DOHH2 (cell line): ENCODE data around the gene ZNF879.

Experiments used
- H3F3A ChIP-seq: fragments of 200-600 bp; sonication (generic), shearing (Covaris generic); 2 replicates; pipeline ENCODE4 v1.6.0; 2016; ENCODE audit warnings: antibody characterized with exemption, mild to moderate bottlenecking; ENCODE audit not compliant: control insufficient read depth, insufficient read depth
- H3K27ac ChIP-seq: fragments of 200-600 bp; sonication (generic); 2 replicates; pipeline ENCODE4 v1.5.1; 2014; ENCODE audit warnings: low read depth, mild to moderate bottlenecking, low read length, moderate library complexity
- H3K27me3 ChIP-seq: fragments of 200-600 bp; sonication (generic); 2 replicates; pipeline ENCODE4 v1.6.1; 2014; ENCODE audit warnings: mild to moderate bottlenecking, low read length, mixed read lengths; ENCODE audit not compliant: control insufficient read depth
- H3K36me3 ChIP-seq: fragments of 200-600 bp; sonication (generic); 2 replicates; pipeline ENCODE4 v1.6.1; 2014; ENCODE audit warnings: mild to moderate bottlenecking, low read length, moderate library complexity, mixed read lengths; ENCODE audit not compliant: control insufficient read depth
- H3K4me1 ChIP-seq: fragments of 200-600 bp; sonication (generic); 2 replicates; pipeline ENCODE4 v1.6.1; 2014; ENCODE audit warnings: mild to moderate bottlenecking, low read length, mixed read lengths; ENCODE audit not compliant: control insufficient read depth
- H3K4me2 ChIP-seq: fragments of 200-600 bp; sonication (generic); 2 replicates; pipeline ENCODE4 v1.6.0; 2014; ENCODE audit warnings: mild to moderate bottlenecking, low read length, moderate library complexity
- H3K4me3 ChIP-seq: fragments of 200-600 bp; sonication (generic); 2 replicates; pipeline ENCODE4 v1.5.1; 2014; ENCODE audit warnings: mild to moderate bottlenecking, low read length, mixed read lengths
- H3K79me2 ChIP-seq: fragments of 200-600 bp; sonication (generic); 2 replicates; pipeline ENCODE4 v1.6.1; 2014; ENCODE audit warnings: mild to moderate bottlenecking, low read length, mixed read lengths; ENCODE audit not compliant: control insufficient read depth
- H3K9me2 ChIP-seq: fragments of 200-600 bp; sonication (generic); replicated peaks from 2 replicates; pipeline ENCODE4 v1.6.1; 2014; ENCODE audit warnings: mild to moderate bottlenecking, low read length, mixed read lengths; ENCODE audit not compliant: control insufficient read depth
- H3K9me3 ChIP-seq: fragments of 200-600 bp; sonication (generic); 2 replicates; pipeline ENCODE4 v1.6.1; 2014; ENCODE audit warnings: antibody characterized with exemption, low read length, mixed read lengths; ENCODE audit not compliant: control insufficient read depth, insufficient read depth
- H4K20me1 ChIP-seq: fragments of 200-600 bp; sonication (generic); 2 replicates; pipeline ENCODE4 v1.6.0; 2014; ENCODE audit warnings: low read depth, mild to moderate bottlenecking, antibody characterized with exemption, low read length, moderate library complexity; ENCODE audit not compliant: control insufficient read depth, insufficient read depth
- EZH2phosphoT487 ChIP-seq: fragments of 200-600 bp; sonication (generic); IDR thresholded peaks from 2 replicates; pipeline ENCODE4 v1.6.1; 2017; ENCODE audit warnings: borderline replicate concordance, mild to moderate bottlenecking, antibody characterized with exemption, low read length, moderate library complexity, mixed read lengths
- TF ChIP-seq, protein P1 (sequence below): fragments of 200-600 bp; sonication (generic); IDR thresholded peaks from one replicate; pipeline ENCODE4 v1.5.1; 2014; ENCODE audit warnings: antibody characterized with exemption, mild to moderate bottlenecking, low read depth, low read length; ENCODE audit not compliant: poor library complexity, severe bottlenecking

The ZNF879 gene

DNA sequence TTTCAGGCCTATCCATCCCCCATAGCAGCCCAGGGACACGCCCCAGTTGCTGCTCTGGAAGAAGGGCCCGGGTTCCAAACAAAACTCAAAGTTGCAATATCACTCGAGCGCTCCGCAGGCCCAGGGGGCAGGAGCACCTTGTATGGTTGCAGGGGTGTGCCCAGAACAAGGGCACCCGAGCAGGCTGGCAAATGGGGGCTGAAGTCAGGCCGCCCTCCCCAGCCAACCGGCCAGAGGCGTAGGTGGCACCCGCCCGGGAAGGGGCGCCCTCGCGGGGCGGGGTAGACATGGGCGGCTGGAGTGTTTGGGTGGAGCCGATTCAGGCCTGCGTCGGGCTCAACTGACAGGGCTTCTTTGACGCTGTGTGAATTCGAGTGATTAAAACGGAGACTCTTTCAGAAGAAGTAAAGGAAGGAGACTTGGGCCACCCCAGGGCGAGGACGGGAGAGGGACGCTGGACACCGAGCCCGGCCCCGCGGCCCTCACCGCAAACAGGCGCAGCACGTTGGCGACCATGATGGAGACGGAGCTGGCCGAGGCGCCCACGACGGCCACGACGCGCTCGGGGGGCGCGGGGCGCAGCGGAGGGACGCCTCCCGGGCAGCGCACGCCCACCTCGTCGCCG is 29.5 kb upstream of the ZNF879 start:
- TF ChIP-seq EZH2phosphoT487, result no peak
- TF ChIP-seq, protein P1, sequence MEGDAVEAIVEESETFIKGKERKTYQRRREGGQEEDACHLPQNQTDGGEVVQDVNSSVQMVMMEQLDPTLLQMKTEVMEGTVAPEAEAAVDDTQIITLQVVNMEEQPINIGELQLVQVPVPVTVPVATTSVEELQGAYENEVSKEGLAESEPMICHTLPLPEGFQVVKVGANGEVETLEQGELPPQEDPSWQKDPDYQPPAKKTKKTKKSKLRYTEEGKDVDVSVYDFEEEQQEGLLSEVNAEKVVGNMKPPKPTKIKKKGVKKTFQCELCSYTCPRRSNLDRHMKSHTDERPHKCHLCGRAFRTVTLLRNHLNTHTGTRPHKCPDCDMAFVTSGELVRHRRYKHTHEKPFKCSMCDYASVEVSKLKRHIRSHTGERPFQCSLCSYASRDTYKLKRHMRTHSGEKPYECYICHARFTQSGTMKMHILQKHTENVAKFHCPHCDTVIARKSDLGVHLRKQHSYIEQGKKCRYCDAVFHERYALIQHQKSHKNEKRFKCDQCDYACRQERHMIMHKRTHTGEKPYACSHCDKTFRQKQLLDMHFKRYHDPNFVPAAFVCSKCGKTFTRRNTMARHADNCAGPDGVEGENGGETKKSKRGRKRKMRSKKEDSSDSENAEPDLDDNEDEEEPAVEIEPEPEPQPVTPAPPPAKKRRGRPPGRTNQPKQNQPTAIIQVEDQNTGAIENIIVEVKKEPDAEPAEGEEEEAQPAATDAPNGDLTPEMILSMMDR, result no peak
- H3K4me2 ChIP-seq, result no peak overlapping the region
- H3K27me3 ChIP-seq, result no peaks in the 10 kb centered on the region
- no peaks in the 10 kb centered on the region for H3F3A ChIP-seq
- no peak overlapping the region for H3K4me3 ChIP-seq
- no peaks in the 10 kb centered on the region for H3K79me2 ChIP-seq
- no peaks in the 10 kb centered on the region for H3K4me1 ChIP-seq
- H3K36me3 ChIP-seq, result no peaks in the 10 kb centered on the region
- no peaks in the 10 kb centered on the region for H3K9me2 ChIP-seq
- H4K20me1 ChIP-seq, result no peaks in the 10 kb centered on the region
- peaks cover 7% of the 10 kb centered on the region; the same call in 1 of the 2 replicates for H3K9me3 ChIP-seq
- no peak overlapping the region for H3K27ac ChIP-seq

GRCh38 chr5:178994580-178995340 is 28.8 kb upstream of the ZNF879 start, which contains the start of gene GRM6:
TSS of gene GRM6 (minus strand) at chr5:178995320. CDS start at chr5:178994944, 376 bp downstream.
- no peaks in the 10 kb centered on the region for H3K27me3 ChIP-seq
- H4K20me1 ChIP-seq, result no peaks in the 10 kb centered on the region
- H3K4me1 ChIP-seq, result no peaks in the 10 kb centered on the region
- peaks cover 7% of the 10 kb centered on the region; the same call in 1 of the 2 replicates for H3K9me3 ChIP-seq
- no peaks in the 10 kb centered on the region for H3K36me3 ChIP-seq
- no peaks in the 10 kb centered on the region for H3F3A ChIP-seq
- no peak within 1 kb of the TSS for H3K27ac ChIP-seq
- no peaks in the 10 kb centered on the region for H3K9me2 ChIP-seq
- no peaks in the 10 kb centered on the region for H3K79me2 ChIP-seq
- no peak within 1 kb of the TSS for H3K4me2 ChIP-seq
- TF ChIP-seq EZH2phosphoT487, result no peak
- TF ChIP-seq, protein P1, result no peak
- no peak within 1 kb of the TSS for H3K4me3 ChIP-seq

- TF ChIP-seq EZH2phosphoT487, result no peak
- TF ChIP-seq, protein P1, result no peak
- Histone ChIP-seq H3K36me3 (no peaks in the 10 kb centered on the region), H3F3A (no peaks in the 10 kb centered on the region), H3K79me2 (no peaks in the 10 kb centered on the region), H3K4me3 (no peak overlapping the region), H3K27ac (no peak overlapping the region), H3K9me2 (no peaks in the 10 kb centered on the region), H3K4me2 (no peak overlapping the region), H3K9me3 (peaks cover 5% of the 10 kb centered on the region; the same call in 1 of the 2 replicates), H3K4me1 (no peaks in the 10 kb centered on the region), H4K20me1 (no peaks in the 10 kb centered on the region), H3K27me3 (no peaks in the 10 kb centered on the region)
These were observed 28.3 kb upstream of the ZNF879 start for GRCh38 chr5:178995341-178995690.
